Body of pancreas (tissue), 4 donors: ENCODE results near the gene KLK15. TPM values are rescaled to one million over a fixed set of nuclear protein-coding genes. Genes with fewer than 3 reads are reported as not detected.
A peak's percentile ranks its signal among the peaks of the same experiment; 100 is the strongest.
"Not testable (repeated sequence)": the region's sequence is repeated elsewhere in the genome, so short reads cannot be mapped to it uniquely, and the experiment has no call there.

ENCODE experiments used
- ATAC-seq: fragments of 150-250 bp; one replicate; pipeline ENCODE4 v1.9.1; 2016
- DNase-seq, 4 donors: peaks; one replicate each; pipeline ENCODE4 v3.0.0-alpha.2; 2019
- H3K27ac ChIP-seq, 4 donors: fragments of 200-600 bp; sonication (generic); 1 replicate in 3 of 4; 2 replicates in 1 of 4; pipeline versions ENCODE4 v1.5.1 to v1.6.1; 2016 to 2019; ENCODE audit warnings: mild to moderate bottlenecking in 1 of 4, mixed read lengths in 1 of 4, moderate library complexity in 1 of 4
- H3K27me3 ChIP-seq, 2 donors: fragments of 200-600 bp; sonication (generic); one replicate each; pipeline ENCODE4 v1.6.0; 2016; ENCODE audit warnings: mild to moderate bottlenecking in 1 of 2
- H3K36me3 ChIP-seq, 2 donors: fragments of 200-600 bp; sonication (generic); replicated peaks in 1 of 2; 2 replicates each; pipeline ENCODE4 v1.5.1; 2016; ENCODE audit warnings: low read depth in 2 of 2; ENCODE audit not compliant: insufficient read depth in 1 of 2
- H3K4me1 ChIP-seq: fragments of 200-600 bp; sonication (generic); one replicate; pipeline ENCODE4 v1.6.0; 2016
- H3K4me3 ChIP-seq, 2 donors: fragments of 200-600 bp; sonication (generic); 1 replicate in 1 of 2; 2 replicates in 1 of 2; pipeline ENCODE4 v1.5.1; 2016 to 2019
- H3K9me3 ChIP-seq, 3 donors: fragments of 200-600 bp; sonication (generic); 1 replicate in 2 of 3; 2 replicates in 1 of 3; pipeline ENCODE4 v1.5.1; 2016
- POLR2A ChIP-seq, 3 donors: fragments of 450-650 bp; IDR thresholded peaks; one replicate each; pipeline ENCODE4 v1.6.1; 2016; ENCODE audit warnings: antibody characterized with exemption in 3 of 3, mild to moderate bottlenecking in 2 of 3
- WGBS, 2 donors: methylation state at CpG; one replicate each; pipeline ENCODE4 v1.1.5; 2017; 5-methylcytosine and 5-hydroxymethylcytosine counted together
- intact Hi-C: fragments of 100-400 bp; cut with DNase I; formaldehyde crosslinking; loops from one replicate; pipeline ENCODE4 v1.15.1; 2023
- total RNA-seq, 2 donors: library from RNA; depleted of rRNA; stranded (reverse); fragments of >200 nt; gene quantifications; one replicate each; pipeline ENCODE4 v1.1.0, GENCODE V29; 2016
- TF ChIP-seq, protein P1 (sequence below), 7 experiments: fragments of 450-650 bp in 4 of 7; fragments of 200-600 bp in 3 of 7; sonication (generic) in 3 of 7; IDR thresholded peaks; one replicate each; pipeline ENCODE4 v1.5.1; 2016 to 2019; ENCODE audit warnings: antibody characterized with exemption in 7 of 7

The KLK15 gene
- total RNA-seq, 2 donors from 2014 or later = not detected

DNA sequence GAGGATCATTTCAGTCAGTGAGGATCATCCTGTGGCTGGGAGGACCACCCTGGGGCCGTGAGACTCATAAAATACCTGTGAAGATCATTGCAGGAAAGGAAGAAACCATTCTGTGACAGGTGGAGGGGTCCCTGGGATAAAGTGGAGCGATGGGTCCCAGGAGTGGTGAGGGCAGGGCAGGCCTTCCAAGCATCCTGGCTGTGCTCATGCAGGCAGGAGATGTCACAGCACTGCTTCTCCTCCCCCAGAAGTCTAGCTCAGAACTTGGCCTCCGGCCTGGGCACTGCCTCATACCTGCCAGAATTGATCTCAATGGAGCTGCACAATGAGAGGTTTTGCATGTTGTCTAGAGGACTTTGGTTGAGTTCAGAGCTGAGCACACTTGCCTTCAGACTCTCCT is 20.9 kb downstream of the KLK15 start:
- Histone ChIP-seq H3K4me1 (peaks cover under 1% of the 10 kb centered on the region), H3K27me3 (no peaks in the 10 kb centered on the region)
- WGBS, 2 donors = 37 to 78% methylated on average over 2 to 3 of the region's 3 CpGs

DNA sequence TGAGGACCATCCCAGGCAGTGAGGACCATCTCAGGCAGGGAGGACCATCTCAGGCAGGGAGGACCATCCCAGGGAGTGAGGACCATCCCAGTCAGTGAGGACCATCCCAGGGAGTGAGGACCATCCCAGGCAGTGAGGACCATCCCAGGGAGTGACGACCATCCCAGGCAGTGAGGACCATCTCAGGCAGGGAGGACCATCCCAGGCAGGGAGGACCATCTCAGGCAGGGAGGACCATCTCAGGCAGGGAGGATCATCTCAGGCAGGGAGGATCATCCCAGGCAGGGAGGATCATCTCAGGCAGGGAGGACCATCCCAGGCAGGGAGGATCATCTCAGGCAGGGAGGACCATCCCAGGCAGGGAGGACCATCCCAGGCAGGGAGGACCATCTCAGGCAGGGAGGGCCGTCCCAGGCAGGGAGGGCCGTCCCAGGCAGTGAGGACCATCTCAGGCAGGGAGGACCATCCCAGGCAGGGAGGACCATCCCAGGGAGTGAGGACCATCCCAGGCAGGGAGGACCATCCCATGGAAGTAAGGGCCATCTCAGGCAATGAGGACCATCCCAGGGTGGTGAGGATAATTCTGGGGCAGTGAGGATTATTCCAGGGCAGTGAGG is 21.6 kb downstream of the KLK15 start:
- H3K27me3 ChIP-seq, H3K4me3 ChIP-seq, ATAC-seq, DNase-seq, H3K4me1 ChIP-seq, intact Hi-C loops, H3K36me3 ChIP-seq, H3K9me3 ChIP-seq, H3K27ac ChIP-seq: not testable (repeated sequence)
- WGBS, 2 donors = 63% methylated on average over 3 of the region's 3 CpGs; no CpG with 5 or more reads in 1 of the 2 donors

More for the DNA sequence above, 20.9 kb downstream of the KLK15 start:
- H3K9me3 ChIP-seq = no peaks in the 10 kb centered on the region
- H3K36me3 ChIP-seq = no peaks in the 10 kb centered on the region
- DNase-seq (no peak), ATAC-seq (no peak)
- TF ChIP-seq, protein P1, sequence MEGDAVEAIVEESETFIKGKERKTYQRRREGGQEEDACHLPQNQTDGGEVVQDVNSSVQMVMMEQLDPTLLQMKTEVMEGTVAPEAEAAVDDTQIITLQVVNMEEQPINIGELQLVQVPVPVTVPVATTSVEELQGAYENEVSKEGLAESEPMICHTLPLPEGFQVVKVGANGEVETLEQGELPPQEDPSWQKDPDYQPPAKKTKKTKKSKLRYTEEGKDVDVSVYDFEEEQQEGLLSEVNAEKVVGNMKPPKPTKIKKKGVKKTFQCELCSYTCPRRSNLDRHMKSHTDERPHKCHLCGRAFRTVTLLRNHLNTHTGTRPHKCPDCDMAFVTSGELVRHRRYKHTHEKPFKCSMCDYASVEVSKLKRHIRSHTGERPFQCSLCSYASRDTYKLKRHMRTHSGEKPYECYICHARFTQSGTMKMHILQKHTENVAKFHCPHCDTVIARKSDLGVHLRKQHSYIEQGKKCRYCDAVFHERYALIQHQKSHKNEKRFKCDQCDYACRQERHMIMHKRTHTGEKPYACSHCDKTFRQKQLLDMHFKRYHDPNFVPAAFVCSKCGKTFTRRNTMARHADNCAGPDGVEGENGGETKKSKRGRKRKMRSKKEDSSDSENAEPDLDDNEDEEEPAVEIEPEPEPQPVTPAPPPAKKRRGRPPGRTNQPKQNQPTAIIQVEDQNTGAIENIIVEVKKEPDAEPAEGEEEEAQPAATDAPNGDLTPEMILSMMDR (IDR thresholded peaks at IDR 0.05) = no peak
- TF ChIP-seq POLR2A (IDR thresholded peaks at IDR 0.05) = no peak
- H3K4me3 ChIP-seq = no peak overlapping the region
- intact Hi-C loops = no loop called here
- H3K27ac ChIP-seq = no peak overlapping the region

DNA sequence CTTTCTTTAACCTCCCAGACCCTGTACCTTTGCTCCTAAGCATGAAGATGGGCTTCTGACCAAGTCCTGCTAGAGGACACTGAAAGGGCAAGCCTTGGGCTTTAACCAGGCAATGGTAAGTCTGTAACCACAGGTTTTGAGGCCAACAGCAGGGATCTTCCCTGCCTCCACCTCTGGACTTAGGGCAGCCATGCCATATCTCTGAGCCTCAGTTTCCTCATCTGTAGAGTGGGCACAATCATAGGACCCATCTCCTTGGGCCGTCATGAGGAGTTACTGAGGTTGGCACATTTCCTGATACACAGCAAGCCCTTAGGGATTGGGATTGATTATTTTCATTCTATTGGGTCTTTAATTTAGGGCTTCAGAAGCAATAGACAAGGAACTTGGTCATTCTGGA is 24.5 kb downstream of the KLK15 start:
- no peaks in the 10 kb centered on the region for H3K27me3 ChIP-seq
- peaks cover 8% of the 10 kb centered on the region for H3K4me1 ChIP-seq
- DNase-seq = no peak
- 44 to 59% methylated on average over 1 of the region's 1 CpG for WGBS, 2 donors
- no peak for ATAC-seq
- no peak overlapping the region for H3K4me3 ChIP-seq
- H3K27ac ChIP-seq = no peak overlapping the region
- no peaks in the 10 kb centered on the region for H3K9me3 ChIP-seq
- intact Hi-C loops = loop anchor here (10.0 kb wide), 1 partner anchor 296 kb away; the partner anchor contains the start of gene CTU1
- no peaks in the 10 kb centered on the region for H3K36me3 ChIP-seq
- TF ChIP-seq, protein P1 (IDR thresholded peaks at IDR 0.05) = no peak
- TF ChIP-seq POLR2A (IDR thresholded peaks at IDR 0.05) = no peak

DNA sequence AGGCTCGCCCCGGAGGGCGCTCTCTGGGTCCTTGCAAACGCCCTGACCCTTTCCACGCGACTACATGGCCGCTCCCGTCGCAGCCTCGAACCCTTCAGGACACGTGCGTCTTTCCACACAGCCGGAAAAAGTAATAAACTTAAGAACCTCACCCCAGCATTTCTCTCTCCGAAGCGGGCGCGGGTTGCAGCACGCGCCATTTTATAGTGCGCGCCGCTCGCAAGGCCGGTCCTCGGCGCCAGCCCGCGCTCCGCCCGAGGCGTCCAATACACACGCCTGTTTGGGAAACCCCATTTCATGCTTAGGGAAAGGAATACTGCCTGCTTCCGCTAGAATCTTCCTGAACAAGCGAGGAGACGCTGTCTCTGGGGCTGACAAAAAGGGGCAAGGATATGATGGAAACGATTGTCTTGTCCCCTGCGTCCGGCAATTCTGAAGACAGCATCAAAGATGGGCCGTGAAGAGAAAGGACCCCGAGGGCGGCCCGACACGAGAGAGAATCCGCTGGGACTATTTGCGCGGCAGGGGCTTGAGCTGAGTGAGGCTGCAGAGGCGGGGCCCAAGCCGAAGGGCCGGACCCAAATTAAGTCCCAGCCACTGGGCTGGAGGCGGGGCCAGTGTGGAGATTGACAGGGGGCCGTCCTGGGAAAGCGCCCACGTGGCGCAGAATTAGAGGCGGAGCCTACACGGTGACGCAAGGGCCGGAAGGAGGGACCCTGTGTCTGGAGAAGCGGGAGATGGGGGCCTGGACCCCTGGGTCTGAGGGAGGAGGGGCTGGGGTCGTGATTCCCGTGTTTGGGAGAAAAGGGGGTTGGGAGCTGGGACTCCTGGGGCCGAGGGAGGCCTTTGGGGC is 28.7 kb downstream of the KLK15 start:
- peaks cover 0 to 4% of the 10 kb centered on the region in 2 donors for H3K36me3 ChIP-seq
- DNase-seq (peak; percentile 99), ATAC-seq (peak; percentile 99)
- H3K4me1 ChIP-seq = peaks cover 27% of the 10 kb centered on the region
- TF ChIP-seq POLR2A (IDR thresholded peaks at IDR 0.05) = peak; percentile 39 to 88 (median 81)
- TF ChIP-seq, protein P1 (IDR thresholded peaks at IDR 0.05) = peak in 1 of 7 experiments; percentile 8
- 1% methylated on average over 39 to 62 of the region's 62 CpGs for WGBS, 2 donors
- H3K27ac ChIP-seq = peak overlapping the region; percentile 91 to 98 (median 96)
- no peaks in the 10 kb centered on the region for H3K9me3 ChIP-seq
- no peaks in the 10 kb centered on the region for H3K27me3 ChIP-seq
- intact Hi-C loops = loop anchor here (10.0 kb wide), 1 partner anchor 300 kb away; the partner anchor contains the start of gene CTU1
- peak overlapping the region; percentile 92 to 96 for H3K4me3 ChIP-seq
